ENCODE results near the gene TLE6. TPM values are rescaled to one million over a fixed set of nuclear protein-coding genes. Genes with fewer than 3 reads are reported as not detected.

TLE6 gene
- polyA plus RNA-seq, 1 donor from 2014 or later, result 5.7 TPM

DNA sequence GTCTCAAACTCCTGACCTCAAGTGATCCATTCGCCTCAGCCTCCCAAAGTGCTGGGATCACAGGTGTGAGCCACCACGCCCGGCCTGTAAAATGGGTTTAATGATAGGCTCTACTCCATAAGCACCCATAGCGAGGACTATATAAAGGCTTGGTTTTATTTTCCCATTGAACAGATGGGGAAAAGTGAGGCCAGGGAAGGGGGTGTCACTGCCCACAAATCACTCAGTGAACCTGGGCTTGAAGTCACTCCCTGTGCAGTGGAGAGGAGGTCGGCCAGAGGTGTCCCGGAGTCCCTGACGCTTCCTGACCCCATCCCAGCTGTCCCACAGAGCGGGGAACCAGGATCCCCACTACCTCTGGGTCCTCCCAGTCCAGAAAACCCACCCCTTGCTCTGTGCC, 36.8 kb downstream of the TLE6 start:
- H3K79me2 ChIP-seq (replicated peaks; ENCODE audit: insufficient read depth, low read length), result no peaks in the 10 kb centered on the region

DNA sequence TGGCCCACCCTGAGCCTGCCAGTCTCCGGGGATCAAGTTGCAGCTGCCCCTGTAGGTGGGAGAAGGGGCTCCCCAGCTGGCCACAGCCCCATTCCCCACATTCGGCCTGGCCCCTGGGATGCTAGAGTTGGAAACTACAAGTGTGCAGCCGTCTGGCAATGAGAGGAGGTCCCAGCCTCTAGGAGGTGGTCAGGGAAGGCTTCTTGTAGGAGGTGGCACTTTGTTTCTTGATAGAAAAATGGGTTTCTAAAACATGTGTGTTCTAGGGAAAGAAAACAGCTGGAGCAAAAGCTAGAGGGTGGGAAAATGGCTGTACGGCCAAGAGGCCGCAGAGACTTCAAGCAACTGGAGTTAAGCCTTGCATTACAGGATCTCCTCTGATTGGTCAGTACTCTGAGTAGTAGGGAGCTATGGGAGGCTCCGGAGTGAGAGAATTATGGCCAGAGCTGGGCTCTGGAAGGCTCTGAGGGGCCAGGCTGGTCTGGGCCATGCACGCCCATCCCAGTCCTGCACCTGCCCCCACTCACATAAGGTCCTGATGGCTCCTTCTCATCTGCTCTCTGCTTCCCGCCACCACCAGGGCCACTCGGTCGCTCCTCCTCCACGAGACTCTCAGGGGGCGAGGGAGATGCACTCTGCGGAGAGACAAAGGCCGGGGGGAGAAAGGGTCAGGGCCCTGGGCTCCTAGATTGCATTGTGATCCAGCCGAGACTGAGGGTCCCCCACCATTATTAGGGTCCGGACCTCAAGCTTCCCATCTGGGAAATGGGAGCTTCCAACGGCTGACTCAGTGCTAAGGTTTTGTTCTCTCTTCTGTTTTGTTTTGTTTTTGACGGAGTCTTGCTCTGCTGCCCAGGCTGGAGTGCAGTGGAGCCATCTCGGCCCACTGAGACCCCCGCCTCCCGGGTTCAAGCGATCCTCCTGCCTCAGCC, 38.0 kb downstream of the TLE6 start:
- Histone ChIP-seq H3K79me2 (replicated peaks; ENCODE audit: insufficient read depth, low read length) (no peaks in the 10 kb centered on the region), H3K4me2 (ENCODE audit: low read length) (no peak overlapping the region), H3K27me3 (ENCODE audit: insufficient read depth, low read depth, low read length) (peaks cover 6% of the 10 kb centered on the region), H3K9ac (ENCODE audit: low read length) (no peak overlapping the region), H3K27ac (ENCODE audit: low read length) (no peak overlapping the region), H2AFZ (ENCODE audit: low read depth, low read length) (no peak overlapping the region), H3F3A (ENCODE audit: insufficient read depth, low read length, poor library complexity, severe bottlenecking) (no peaks in the 10 kb centered on the region), H3K4me3 (ENCODE audit: low read length) (no peak overlapping the region), H3K9me2 (ENCODE audit: insufficient read depth, low read length) (no peaks in the 10 kb centered on the region), H3K9me3 (ENCODE audit: low read length) (no peaks in the 10 kb centered on the region), H4K20me1 (ENCODE audit: insufficient read depth) (no peaks in the 10 kb centered on the region), H3K36me3 (ENCODE audit: insufficient read depth, low read length) (no peaks in the 10 kb centered on the region)
- TF ChIP-seq EP300 (conservative IDR thresholded peaks at IDR 0.05; ENCODE audit: poor library complexity, severe bottlenecking), result no peak
- no peak for TF ChIP-seq CTCF (IDR thresholded peaks at IDR 0.05; ENCODE audit: poor library complexity, severe bottlenecking)
- no peak for TF ChIP-seq SMC3 (conservative IDR thresholded peaks at IDR 0.05; ENCODE audit: poor library complexity)
- no peak for TF ChIP-seq TAF1 (IDR thresholded peaks at IDR 0.05; ENCODE audit: low read depth)
- no peak for TF ChIP-seq EZH2 (IDR thresholded peaks at IDR 0.05; ENCODE audit: borderline replicate concordance, insufficient read depth, low read length, poor library complexity, severe bottlenecking)
- TF ChIP-seq, protein P1, sequence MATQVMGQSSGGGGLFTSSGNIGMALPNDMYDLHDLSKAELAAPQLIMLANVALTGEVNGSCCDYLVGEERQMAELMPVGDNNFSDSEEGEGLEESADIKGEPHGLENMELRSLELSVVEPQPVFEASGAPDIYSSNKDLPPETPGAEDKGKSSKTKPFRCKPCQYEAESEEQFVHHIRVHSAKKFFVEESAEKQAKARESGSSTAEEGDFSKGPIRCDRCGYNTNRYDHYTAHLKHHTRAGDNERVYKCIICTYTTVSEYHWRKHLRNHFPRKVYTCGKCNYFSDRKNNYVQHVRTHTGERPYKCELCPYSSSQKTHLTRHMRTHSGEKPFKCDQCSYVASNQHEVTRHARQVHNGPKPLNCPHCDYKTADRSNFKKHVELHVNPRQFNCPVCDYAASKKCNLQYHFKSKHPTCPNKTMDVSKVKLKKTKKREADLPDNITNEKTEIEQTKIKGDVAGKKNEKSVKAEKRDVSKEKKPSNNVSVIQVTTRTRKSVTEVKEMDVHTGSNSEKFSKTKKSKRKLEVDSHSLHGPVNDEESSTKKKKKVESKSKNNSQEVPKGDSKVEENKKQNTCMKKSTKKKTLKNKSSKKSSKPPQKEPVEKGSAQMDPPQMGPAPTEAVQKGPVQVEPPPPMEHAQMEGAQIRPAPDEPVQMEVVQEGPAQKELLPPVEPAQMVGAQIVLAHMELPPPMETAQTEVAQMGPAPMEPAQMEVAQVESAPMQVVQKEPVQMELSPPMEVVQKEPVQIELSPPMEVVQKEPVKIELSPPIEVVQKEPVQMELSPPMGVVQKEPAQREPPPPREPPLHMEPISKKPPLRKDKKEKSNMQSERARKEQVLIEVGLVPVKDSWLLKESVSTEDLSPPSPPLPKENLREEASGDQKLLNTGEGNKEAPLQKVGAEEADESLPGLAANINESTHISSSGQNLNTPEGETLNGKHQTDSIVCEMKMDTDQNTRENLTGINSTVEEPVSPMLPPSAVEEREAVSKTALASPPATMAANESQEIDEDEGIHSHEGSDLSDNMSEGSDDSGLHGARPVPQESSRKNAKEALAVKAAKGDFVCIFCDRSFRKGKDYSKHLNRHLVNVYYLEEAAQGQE (IDR thresholded peaks at IDR 0.05; ENCODE audit: borderline replicate concordance), result no peak
- TF ChIP-seq RAD21 (conservative IDR thresholded peaks at IDR 0.05), result no peak

More for the DNA sequence above, 36.8 kb downstream of the TLE6 start:
- Histone ChIP-seq H3K9ac (ENCODE audit: low read length) (no peak overlapping the region), H3K4me2 (ENCODE audit: low read length) (no peak overlapping the region), H3F3A (ENCODE audit: insufficient read depth, low read length, poor library complexity, severe bottlenecking) (no peaks in the 10 kb centered on the region), H3K36me3 (ENCODE audit: insufficient read depth, low read length) (no peaks in the 10 kb centered on the region), H4K20me1 (ENCODE audit: insufficient read depth) (no peaks in the 10 kb centered on the region), H2AFZ (ENCODE audit: low read depth, low read length) (no peak overlapping the region), H3K27ac (ENCODE audit: low read length) (no peak overlapping the region), H3K27me3 (ENCODE audit: insufficient read depth, low read depth, low read length) (peaks cover 4% of the 10 kb centered on the region), H3K4me3 (ENCODE audit: low read length) (no peak overlapping the region), H3K9me2 (ENCODE audit: insufficient read depth, low read length) (no peaks in the 10 kb centered on the region), H3K9me3 (ENCODE audit: low read length) (no peaks in the 10 kb centered on the region)
- TF ChIP-seq POLR2AphosphoS5 (IDR thresholded peaks at IDR 0.05) (no peak), EZH2 (IDR thresholded peaks at IDR 0.05; ENCODE audit: borderline replicate concordance, insufficient read depth, low read length, poor library complexity, severe bottlenecking) (no peak), TAF1 (IDR thresholded peaks at IDR 0.05; ENCODE audit: low read depth) (no peak), SMC3 (conservative IDR thresholded peaks at IDR 0.05; ENCODE audit: poor library complexity) (no peak), EP300 (conservative IDR thresholded peaks at IDR 0.05; ENCODE audit: poor library complexity, severe bottlenecking) (no peak), CTCF (IDR thresholded peaks at IDR 0.05; ENCODE audit: poor library complexity, severe bottlenecking) (no peak), RAD21 (conservative IDR thresholded peaks at IDR 0.05) (no peak)
- TF ChIP-seq, protein P1 (IDR thresholded peaks at IDR 0.05; ENCODE audit: borderline replicate concordance), result no peak
